Liver (tissue), 9 donors: ENCODE measurements around the gene GALNT1. TPM values are rescaled to one million over a fixed set of nuclear protein-coding genes. Genes with fewer than 3 reads are reported as not detected.

Source experiments
- DNase-seq: peaks from one replicate; pipeline ENCODE4 v3.0.0-alpha.2; 2017; ENCODE audit warnings: low spot score
- H3K27ac ChIP-seq, 2 donors: one replicate each; pipeline ENCODE4 v1.7.0; 2013; ENCODE audit warnings: inconsistent platforms in 2 of 2, low read length in 2 of 2, control low read depth in 1 of 2, low read depth in 1 of 2, mild to moderate bottlenecking in 1 of 2
- H3K27me3 ChIP-seq, 4 donors: one replicate each; pipeline versions ENCODE4 v1.6.1 to v1.7.0; 2013; ENCODE audit warnings: low read length in 3 of 4, inconsistent platforms in 1 of 4, mild to moderate bottlenecking in 1 of 4, moderate library complexity in 1 of 4; ENCODE audit not compliant: control insufficient read depth in 4 of 4, insufficient read depth in 4 of 4
- H3K36me3 ChIP-seq, 4 donors: one replicate each; pipeline versions ENCODE4 v1.6.1 to v1.7.0; 2013; ENCODE audit warnings: low read length in 3 of 4, mild to moderate bottlenecking in 3 of 4, low read depth in 1 of 4, moderate library complexity in 1 of 4; ENCODE audit not compliant: control insufficient read depth in 4 of 4, insufficient read depth in 3 of 4
- H3K4me1 ChIP-seq, 4 donors: one replicate each; pipeline versions ENCODE4 v1.6.1 to v1.7.0; 2013; ENCODE audit warnings: low read length in 3 of 4, mild to moderate bottlenecking in 3 of 4, moderate library complexity in 1 of 4; ENCODE audit not compliant: control insufficient read depth in 4 of 4, insufficient read depth in 4 of 4
- H3K4me3 ChIP-seq, 3 donors: one replicate each; pipeline versions ENCODE4 v1.6.1 to v1.7.0; 2013; ENCODE audit warnings: low read length in 3 of 3, control low read depth in 1 of 3, low read depth in 1 of 3, mild to moderate bottlenecking in 1 of 3
- H3K9ac ChIP-seq, 2 donors: one replicate each; pipeline ENCODE4 v1.7.0; 2013; ENCODE audit warnings: low read length in 2 of 2, mild to moderate bottlenecking in 2 of 2, moderate library complexity in 2 of 2, control low read depth in 1 of 2, low read depth in 1 of 2
- H3K9me3 ChIP-seq, 4 donors: one replicate each; pipeline versions ENCODE4 v1.6.1 to v1.7.0; 2013; ENCODE audit warnings: low read length in 3 of 4; ENCODE audit not compliant: control insufficient read depth in 4 of 4
- EGR1 ChIP-seq, 2 donors: IDR thresholded peaks; 2 replicates each; pipeline ENCODE4 v1.6.1; 2016 to 2018; ENCODE audit warnings: antibody characterized with exemption in 2 of 2, low read depth in 2 of 2
- FOXA1 ChIP-seq: IDR thresholded peaks from 2 replicates; pipeline ENCODE4 v1.6.1; 2016; ENCODE audit warnings: antibody characterized with exemption
- FOXA2 ChIP-seq: IDR thresholded peaks from 2 replicates; pipeline ENCODE4 v1.6.1; 2016; ENCODE audit warnings: antibody characterized with exemption
- GABPA ChIP-seq, 2 donors: IDR thresholded peaks in 1 of 2; conservative IDR thresholded peaks in 1 of 2; 2 replicates each; pipeline ENCODE4 v1.6.1; 2016; ENCODE audit warnings: antibody characterized with exemption in 2 of 2, mild to moderate bottlenecking in 1 of 2, moderate library complexity in 1 of 2
- HNF4A ChIP-seq, 2 donors: conservative IDR thresholded peaks; 2 replicates each; pipeline ENCODE4 v1.6.1; 2016; ENCODE audit warnings: antibody characterized with exemption in 2 of 2, mild to moderate bottlenecking in 2 of 2
- HNF4G ChIP-seq: IDR thresholded peaks from 2 replicates; pipeline ENCODE4 v1.6.1; 2016; ENCODE audit warnings: antibody characterized with exemption
- JUND ChIP-seq, 2 donors: IDR thresholded peaks; 2 replicates each; pipeline ENCODE4 v1.6.1; 2016; ENCODE audit warnings: antibody characterized with exemption in 2 of 2
- NR2F2 ChIP-seq: IDR thresholded peaks from 2 replicates; pipeline ENCODE4 v1.6.1; 2016; ENCODE audit warnings: antibody characterized with exemption
- RAD21 ChIP-seq, 2 donors: IDR thresholded peaks; 2 replicates each; pipeline ENCODE4 v1.6.1; 2016; ENCODE audit warnings: antibody characterized with exemption in 2 of 2, mild to moderate bottlenecking in 2 of 2
- RXRA ChIP-seq, 2 donors: IDR thresholded peaks; 2 replicates each; pipeline ENCODE4 v1.6.1; 2017 to 2018; ENCODE audit warnings: antibody characterized with exemption in 2 of 2, mild to moderate bottlenecking in 1 of 2
- SP1 ChIP-seq: IDR thresholded peaks from 2 replicates; pipeline ENCODE4 v1.6.1; 2018; ENCODE audit warnings: antibody characterized with exemption, mild to moderate bottlenecking
- TAF1 ChIP-seq: conservative IDR thresholded peaks from 2 replicates; pipeline ENCODE4 v1.6.1; 2016; ENCODE audit warnings: antibody characterized with exemption, mild to moderate bottlenecking
- YY1 ChIP-seq: IDR thresholded peaks from 2 replicates; pipeline ENCODE4 v1.6.1; 2016; ENCODE audit warnings: antibody characterized with exemption, mild to moderate bottlenecking
- WGBS: extraction: QIAGEN DNeasy Blood & Tissue Kit; methylation state at CpG from one replicate; pipeline ENCODE4 v1.1.7; 2013; 5-methylcytosine and 5-hydroxymethylcytosine counted together
- polyA plus RNA-seq, 2 donors: library from polyadenylated mRNA; stranded (reverse) in 1 of 2; unstranded in 1 of 2; fragments of 200-250 nt in 1 of 2; fragments of >200 nt in 1 of 2; fragmentation: Nextera tagmentation in 1 of 2; extraction: Ambion mirVana in 1 of 2; gene quantifications; one replicate each; pipeline versions ENCODE4 v1.2.1 to v1.2.3, GENCODE V29; 2013 to 2015
- total RNA-seq, 2 donors: library from RNA; depleted of rRNA; stranded (reverse); fragments of >200 nt; gene quantifications; one replicate each; pipeline ENCODE4 v1.2.3, GENCODE V29; 2014
- TF ChIP-seq, protein P1 (sequence below): fragments of 150-350 bp; IDR thresholded peaks from 2 replicates; pipeline ENCODE4 v1.5.1; 2017; ENCODE audit warnings: improper control_type of control experiment, low read depth, low read length; ENCODE audit not compliant: missing input control
- TF ChIP-seq, protein P2 (sequence below): IDR thresholded peaks from 2 replicates; pipeline ENCODE4 v1.6.1; 2016; ENCODE audit warnings: antibody characterized with exemption
- TF ChIP-seq, protein P3 (sequence below): IDR thresholded peaks from 2 replicates; pipeline ENCODE4 v1.6.1; 2016; ENCODE audit warnings: antibody characterized with exemption, mild to moderate bottlenecking
- TF ChIP-seq, protein P4 (sequence below): IDR thresholded peaks from 2 replicates; pipeline ENCODE4 v1.6.1; 2016; ENCODE audit warnings: antibody characterized with exemption
- TF ChIP-seq, protein P5 (sequence below): IDR thresholded peaks from 2 replicates; pipeline ENCODE4 v1.6.1; 2016; ENCODE audit warnings: antibody characterized with exemption
- donor health status: healthy.
- donor health status: healthy.
- donor health status: healthy.
- donor health status: healthy.
- donor health status: healthy.

GALNT1 gene
- total and polyA plus RNA-seq, 4 donors: 13.9 to 42.2 (median 26.5) TPM

DNA sequence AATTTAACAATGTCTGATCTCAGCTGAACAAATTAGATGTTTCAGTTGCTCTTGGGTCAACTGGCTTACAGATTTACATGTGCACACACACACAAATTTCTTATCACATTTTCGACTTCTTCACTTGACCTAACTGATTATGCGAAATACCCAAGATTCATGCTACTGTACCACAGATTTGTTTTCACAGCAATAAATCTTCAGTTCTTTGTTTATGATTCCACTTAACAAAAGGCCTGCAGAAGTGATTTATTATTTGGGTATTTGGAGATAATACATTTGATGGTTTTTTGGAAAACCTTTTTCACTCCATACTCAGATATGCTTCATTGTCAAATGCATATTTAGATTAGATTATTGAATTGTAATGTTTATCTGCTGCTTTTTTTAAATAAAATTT is 129.0 kb downstream of the GALNT1 start:
- H3K4me1 ChIP-seq: no peaks in the 10 kb centered on the region
- H3K4me3 ChIP-seq: no peak overlapping the region
- DNase-seq: no peak
- H3K27ac ChIP-seq: no peak overlapping the region
- 93% methylated on average over 2 of the region's 2 CpGs for WGBS
- no peaks in the 10 kb centered on the region for H3K27me3 ChIP-seq
- TF ChIP-seq, protein P1, sequence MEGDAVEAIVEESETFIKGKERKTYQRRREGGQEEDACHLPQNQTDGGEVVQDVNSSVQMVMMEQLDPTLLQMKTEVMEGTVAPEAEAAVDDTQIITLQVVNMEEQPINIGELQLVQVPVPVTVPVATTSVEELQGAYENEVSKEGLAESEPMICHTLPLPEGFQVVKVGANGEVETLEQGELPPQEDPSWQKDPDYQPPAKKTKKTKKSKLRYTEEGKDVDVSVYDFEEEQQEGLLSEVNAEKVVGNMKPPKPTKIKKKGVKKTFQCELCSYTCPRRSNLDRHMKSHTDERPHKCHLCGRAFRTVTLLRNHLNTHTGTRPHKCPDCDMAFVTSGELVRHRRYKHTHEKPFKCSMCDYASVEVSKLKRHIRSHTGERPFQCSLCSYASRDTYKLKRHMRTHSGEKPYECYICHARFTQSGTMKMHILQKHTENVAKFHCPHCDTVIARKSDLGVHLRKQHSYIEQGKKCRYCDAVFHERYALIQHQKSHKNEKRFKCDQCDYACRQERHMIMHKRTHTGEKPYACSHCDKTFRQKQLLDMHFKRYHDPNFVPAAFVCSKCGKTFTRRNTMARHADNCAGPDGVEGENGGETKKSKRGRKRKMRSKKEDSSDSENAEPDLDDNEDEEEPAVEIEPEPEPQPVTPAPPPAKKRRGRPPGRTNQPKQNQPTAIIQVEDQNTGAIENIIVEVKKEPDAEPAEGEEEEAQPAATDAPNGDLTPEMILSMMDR: no peak
- TF ChIP-seq RXRA (IDR thresholded peaks at IDR 0.05) (no peak), TAF1 (no peak), HNF4G (no peak), RAD21 (IDR thresholded peaks at IDR 0.05) (no peak), NR2F2 (no peak), FOXA2 (no peak), HNF4A (conservative IDR thresholded peaks at IDR 0.05) (no peak), JUND (IDR thresholded peaks at IDR 0.05) (no peak), EGR1 (IDR thresholded peaks at IDR 0.05; ENCODE audit: low read depth in 2 of 2) (no peak), FOXA1 (no peak)
- TF ChIP-seq, protein P2, sequence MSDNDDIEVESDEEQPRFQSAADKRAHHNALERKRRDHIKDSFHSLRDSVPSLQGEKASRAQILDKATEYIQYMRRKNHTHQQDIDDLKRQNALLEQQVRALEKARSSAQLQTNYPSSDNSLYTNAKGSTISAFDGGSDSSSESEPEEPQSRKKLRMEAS: no peak
- TF ChIP-seq, protein P3, sequence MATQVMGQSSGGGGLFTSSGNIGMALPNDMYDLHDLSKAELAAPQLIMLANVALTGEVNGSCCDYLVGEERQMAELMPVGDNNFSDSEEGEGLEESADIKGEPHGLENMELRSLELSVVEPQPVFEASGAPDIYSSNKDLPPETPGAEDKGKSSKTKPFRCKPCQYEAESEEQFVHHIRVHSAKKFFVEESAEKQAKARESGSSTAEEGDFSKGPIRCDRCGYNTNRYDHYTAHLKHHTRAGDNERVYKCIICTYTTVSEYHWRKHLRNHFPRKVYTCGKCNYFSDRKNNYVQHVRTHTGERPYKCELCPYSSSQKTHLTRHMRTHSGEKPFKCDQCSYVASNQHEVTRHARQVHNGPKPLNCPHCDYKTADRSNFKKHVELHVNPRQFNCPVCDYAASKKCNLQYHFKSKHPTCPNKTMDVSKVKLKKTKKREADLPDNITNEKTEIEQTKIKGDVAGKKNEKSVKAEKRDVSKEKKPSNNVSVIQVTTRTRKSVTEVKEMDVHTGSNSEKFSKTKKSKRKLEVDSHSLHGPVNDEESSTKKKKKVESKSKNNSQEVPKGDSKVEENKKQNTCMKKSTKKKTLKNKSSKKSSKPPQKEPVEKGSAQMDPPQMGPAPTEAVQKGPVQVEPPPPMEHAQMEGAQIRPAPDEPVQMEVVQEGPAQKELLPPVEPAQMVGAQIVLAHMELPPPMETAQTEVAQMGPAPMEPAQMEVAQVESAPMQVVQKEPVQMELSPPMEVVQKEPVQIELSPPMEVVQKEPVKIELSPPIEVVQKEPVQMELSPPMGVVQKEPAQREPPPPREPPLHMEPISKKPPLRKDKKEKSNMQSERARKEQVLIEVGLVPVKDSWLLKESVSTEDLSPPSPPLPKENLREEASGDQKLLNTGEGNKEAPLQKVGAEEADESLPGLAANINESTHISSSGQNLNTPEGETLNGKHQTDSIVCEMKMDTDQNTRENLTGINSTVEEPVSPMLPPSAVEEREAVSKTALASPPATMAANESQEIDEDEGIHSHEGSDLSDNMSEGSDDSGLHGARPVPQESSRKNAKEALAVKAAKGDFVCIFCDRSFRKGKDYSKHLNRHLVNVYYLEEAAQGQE: no peak
- TF ChIP-seq, protein P4, sequence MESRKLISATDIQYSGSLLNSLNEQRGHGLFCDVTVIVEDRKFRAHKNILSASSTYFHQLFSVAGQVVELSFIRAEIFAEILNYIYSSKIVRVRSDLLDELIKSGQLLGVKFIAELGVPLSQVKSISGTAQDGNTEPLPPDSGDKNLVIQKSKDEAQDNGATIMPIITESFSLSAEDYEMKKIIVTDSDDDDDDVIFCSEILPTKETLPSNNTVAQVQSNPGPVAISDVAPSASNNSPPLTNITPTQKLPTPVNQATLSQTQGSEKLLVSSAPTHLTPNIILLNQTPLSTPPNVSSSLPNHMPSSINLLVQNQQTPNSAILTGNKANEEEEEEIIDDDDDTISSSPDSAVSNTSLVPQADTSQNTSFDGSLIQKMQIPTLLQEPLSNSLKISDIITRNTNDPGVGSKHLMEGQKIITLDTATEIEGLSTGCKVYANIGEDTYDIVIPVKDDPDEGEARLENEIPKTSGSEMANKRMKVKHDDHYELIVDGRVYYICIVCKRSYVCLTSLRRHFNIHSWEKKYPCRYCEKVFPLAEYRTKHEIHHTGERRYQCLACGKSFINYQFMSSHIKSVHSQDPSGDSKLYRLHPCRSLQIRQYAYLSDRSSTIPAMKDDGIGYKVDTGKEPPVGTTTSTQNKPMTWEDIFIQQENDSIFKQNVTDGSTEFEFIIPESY: no peak
- TF ChIP-seq, protein P5, sequence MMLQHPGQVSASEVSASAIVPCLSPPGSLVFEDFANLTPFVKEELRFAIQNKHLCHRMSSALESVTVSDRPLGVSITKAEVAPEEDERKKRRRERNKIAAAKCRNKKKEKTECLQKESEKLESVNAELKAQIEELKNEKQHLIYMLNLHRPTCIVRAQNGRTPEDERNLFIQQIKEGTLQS: no peak
- no peaks in the 10 kb centered on the region for H3K9me3 ChIP-seq
- peaks cover 0 to 13% (median 9%) of the 10 kb centered on the region in 4 donors for H3K36me3 ChIP-seq
- H3K9ac ChIP-seq: no peak overlapping the region

DNA sequence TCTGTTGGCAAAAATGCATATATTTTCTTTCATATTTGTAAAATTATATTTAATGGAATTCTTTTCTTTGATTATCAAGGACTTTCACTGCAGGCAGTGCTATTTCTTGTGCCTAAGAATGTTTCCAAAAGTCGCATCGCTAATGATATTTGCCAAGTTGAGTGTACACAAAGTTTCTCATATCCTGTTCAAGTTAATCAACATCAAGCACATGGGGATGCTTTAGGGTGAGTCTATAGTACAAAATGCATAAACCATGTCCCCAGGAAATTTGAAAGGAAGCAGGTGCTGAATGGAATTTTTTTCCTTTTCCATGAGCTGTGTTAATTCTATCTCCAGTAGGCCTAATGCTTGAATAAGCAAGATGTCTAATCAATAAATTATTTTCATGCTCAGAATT is 129.7 kb downstream of the GALNT1 start:
- WGBS: 91% methylated on average over 2 of the region's 2 CpGs
- H3K4me3 ChIP-seq: no peak overlapping the region
- no peaks in the 10 kb centered on the region for H3K9me3 ChIP-seq
- no peaks in the 10 kb centered on the region for H3K4me1 ChIP-seq
- H3K27ac ChIP-seq: no peak overlapping the region
- no peak for DNase-seq
- peaks cover 0 to 11% (median 8%) of the 10 kb centered on the region in 4 donors for H3K36me3 ChIP-seq
- no peaks in the 10 kb centered on the region for H3K27me3 ChIP-seq
- no peak overlapping the region for H3K9ac ChIP-seq
- TF ChIP-seq FOXA1 (no peak), GABPA (IDR thresholded peaks at IDR 0.05 in 1 of 2, conservative IDR thresholded peaks at IDR 0.05 in 1 of 2) (no peak), JUND (IDR thresholded peaks at IDR 0.05) (no peak), TAF1 (no peak), NR2F2 (no peak), FOXA2 (no peak), YY1 (no peak), EGR1 (IDR thresholded peaks at IDR 0.05; ENCODE audit: low read depth in 2 of 2) (no peak), HNF4G (no peak), RAD21 (IDR thresholded peaks at IDR 0.05) (no peak), HNF4A (conservative IDR thresholded peaks at IDR 0.05) (no peak), RXRA (IDR thresholded peaks at IDR 0.05) (no peak), SP1 (no peak)
- TF ChIP-seq, protein P2: no peak
- TF ChIP-seq, protein P4: no peak
- TF ChIP-seq, protein P1: no peak
- TF ChIP-seq, protein P5: no peak
